Mucosa of stomach (tissue), 1 donor: Measurements from ENCODE around the gene ZFP90.

ENCODE experiments used
- H3K27me3 ChIP-seq: one replicate; pipeline ENCODE4 v1.7.0; 2013; ENCODE audit warnings: mild to moderate bottlenecking, low read length; ENCODE audit not compliant: control insufficient read depth, insufficient read depth
- H3K36me3 ChIP-seq: one replicate; pipeline ENCODE4 v1.7.0; 2013; ENCODE audit warnings: low read length; ENCODE audit not compliant: control insufficient read depth, insufficient read depth
- H3K4me1 ChIP-seq: one replicate; pipeline ENCODE4 v1.7.0; 2013; ENCODE audit warnings: mild to moderate bottlenecking, low read length; ENCODE audit not compliant: control insufficient read depth, insufficient read depth
- H3K4me3 ChIP-seq: one replicate; pipeline ENCODE4 v1.7.0; 2013; ENCODE audit warnings: low read length
- H3K9ac ChIP-seq: one replicate; pipeline ENCODE4 v1.7.0; 2013; ENCODE audit warnings: mild to moderate bottlenecking, low read length, moderate library complexity
- H3K9me3 ChIP-seq: one replicate; pipeline ENCODE4 v1.7.0; 2013; ENCODE audit warnings: mild to moderate bottlenecking, low read length, moderate library complexity; ENCODE audit not compliant: control insufficient read depth
- donor health status: Pancreatic carcinoma.

Gene ZFP90

DNA sequence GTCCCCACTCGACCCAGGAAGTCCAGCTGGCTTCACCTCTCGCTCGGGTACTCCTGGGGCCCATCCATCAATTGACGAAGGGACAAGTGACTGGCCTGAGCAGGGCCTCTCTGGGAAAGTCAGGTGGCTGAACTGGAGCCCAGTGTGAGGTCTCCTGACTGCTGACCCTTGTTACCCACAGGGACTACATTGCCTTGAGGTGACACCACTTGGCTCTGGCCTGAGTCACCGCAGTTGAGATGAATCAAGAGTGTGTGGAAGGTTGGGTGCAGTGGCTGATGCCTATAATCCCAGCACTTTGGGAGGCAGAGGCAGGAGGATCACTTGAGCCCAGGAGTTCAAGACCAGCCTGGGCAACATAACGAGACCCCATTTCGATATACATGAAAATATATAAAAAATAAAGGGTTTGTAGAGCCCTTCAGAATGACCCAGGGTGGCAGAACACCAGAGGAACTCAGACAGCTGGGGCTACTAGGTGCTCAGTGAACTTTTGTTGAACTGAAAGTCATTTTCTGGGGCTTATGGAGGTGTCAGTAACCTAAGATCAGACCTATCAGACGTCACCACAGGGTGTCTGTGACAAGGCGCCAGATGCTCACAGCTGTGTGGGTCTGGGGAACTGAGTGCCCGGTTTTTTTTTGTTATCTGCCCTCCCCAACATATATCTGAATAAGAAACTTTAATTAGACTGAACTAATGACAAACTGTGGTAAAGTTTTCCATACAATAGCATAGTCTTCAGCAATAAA, 14.8 kb upstream of the ZFP90 start:
- H3K4me1 ChIP-seq = peaks cover 14% of the 10 kb centered on the region
- no peaks in the 10 kb centered on the region for H3K36me3 ChIP-seq
- no peak overlapping the region for H3K4me3 ChIP-seq

GRCh38 chr16:68526143-68526781, 12.8 kb upstream of the ZFP90 start:
- H3K9ac ChIP-seq = no peak overlapping the region

More for the DNA sequence above, 14.8 kb upstream of the ZFP90 start:
- Histone ChIP-seq H3K27me3 (no peaks in the 10 kb centered on the region), H3K9me3 (no peaks in the 10 kb centered on the region), H3K9ac (no peak overlapping the region)

DNA sequence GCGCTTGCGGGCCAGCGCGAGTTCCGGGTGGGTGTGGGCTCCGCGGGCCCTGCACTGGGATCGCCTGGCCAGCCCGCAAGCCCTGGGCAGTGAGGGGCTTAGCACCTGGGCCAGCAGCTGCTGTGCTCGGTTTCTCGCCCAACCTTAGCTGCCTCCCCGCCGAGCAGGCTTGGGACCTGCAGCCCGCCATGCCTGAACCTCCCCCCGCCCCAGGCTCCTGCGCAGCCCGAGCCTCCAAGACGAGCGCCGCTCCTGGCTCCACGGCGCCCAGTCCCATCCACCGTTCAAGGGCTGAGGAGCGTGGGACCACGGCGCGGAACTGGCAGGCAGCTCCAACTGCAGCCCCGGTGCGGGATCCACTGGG, 12.3 kb upstream of the ZFP90 start:
- Histone ChIP-seq H3K36me3 (no peaks in the 10 kb centered on the region), H3K4me3 (no peak overlapping the region), H3K4me1 (peaks cover 13% of the 10 kb centered on the region), H3K9ac (no peak overlapping the region), H3K27me3 (no peaks in the 10 kb centered on the region), H3K9me3 (no peaks in the 10 kb centered on the region)

More at GRCh38 chr16:68526143-68526781, 12.8 kb upstream of the ZFP90 start:
- H3K36me3 ChIP-seq = no peaks in the 10 kb centered on the region
- H3K9me3 ChIP-seq = no peaks in the 10 kb centered on the region
- peaks cover 13% of the 10 kb centered on the region for H3K4me1 ChIP-seq
- H3K4me3 ChIP-seq = no peak overlapping the region
- no peaks in the 10 kb centered on the region for H3K27me3 ChIP-seq

- no peaks in the 10 kb centered on the region for H3K9me3 ChIP-seq
- no peak overlapping the region for H3K9ac ChIP-seq
- no peaks in the 10 kb centered on the region for H3K27me3 ChIP-seq
- no peaks in the 10 kb centered on the region for H3K36me3 ChIP-seq
- H3K4me3 ChIP-seq = no peak overlapping the region
- peaks cover 13% of the 10 kb centered on the region for H3K4me1 ChIP-seq
These were observed 10.9 kb upstream of the ZFP90 start for GRCh38 chr16:68528233-68528632.

- Histone ChIP-seq H3K4me3 (no peak overlapping the region), H3K27me3 (no peaks in the 10 kb centered on the region), H3K36me3 (no peaks in the 10 kb centered on the region), H3K9me3 (no peaks in the 10 kb centered on the region), H3K9ac (no peak overlapping the region), H3K4me1 (peaks cover 13% of the 10 kb centered on the region)
These were observed 10.3 kb upstream of the ZFP90 start for GRCh38 chr16:68528686-68529379.

- Histone ChIP-seq H3K9ac (peak overlapping the region; percentile 68), H3K4me3 (peak overlapping the region; percentile 27), H3K36me3 (no peaks in the 10 kb centered on the region), H3K9me3 (no peaks in the 10 kb centered on the region), H3K4me1 (peaks cover 13% of the 10 kb centered on the region), H3K27me3 (no peaks in the 10 kb centered on the region)
These were observed 9.5 kb upstream of the ZFP90 start for GRCh38 chr16:68529608-68529930.

DNA sequence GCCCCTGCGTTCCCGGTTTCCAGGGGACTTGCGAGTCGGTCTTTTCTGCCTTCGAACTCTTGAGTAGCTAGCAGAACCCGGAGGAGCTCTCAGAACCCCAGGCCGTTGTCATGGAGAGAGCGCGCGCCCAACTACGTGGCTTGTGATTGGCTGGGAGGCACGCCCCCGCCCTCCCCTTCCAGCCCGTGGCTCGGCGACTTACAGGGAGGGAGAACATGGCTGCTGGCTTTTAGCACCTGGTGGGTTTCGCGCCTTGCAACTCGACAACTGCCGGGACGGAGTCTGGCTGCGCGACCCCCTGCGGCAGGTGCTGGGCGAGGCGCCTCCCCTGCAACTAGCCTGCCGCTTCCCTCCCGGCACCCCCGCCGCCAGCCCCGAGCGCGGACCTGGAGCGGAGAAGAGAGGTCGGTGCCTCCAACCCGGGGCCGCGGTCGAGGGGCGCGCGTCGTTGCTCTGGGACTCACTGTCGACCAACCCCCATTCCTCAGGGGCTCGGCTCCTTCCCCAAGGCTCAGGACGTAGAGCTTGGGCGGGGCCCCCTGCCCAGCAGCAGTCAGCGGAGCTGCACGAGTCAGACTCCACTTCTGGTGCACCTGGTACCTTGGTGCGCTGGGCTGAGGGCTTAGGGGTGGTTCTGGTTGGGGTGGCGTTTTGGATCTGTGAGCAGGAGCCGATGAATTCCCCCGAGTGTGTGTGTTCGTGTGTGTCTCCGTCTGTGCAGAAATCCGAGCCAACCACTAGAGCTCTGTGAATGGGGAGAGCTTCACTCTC, 9.0 kb upstream of the ZFP90 start:
- Histone ChIP-seq H3K36me3 (no peaks in the 10 kb centered on the region), H3K4me1 (peaks cover 13% of the 10 kb centered on the region), H3K9ac (peak overlapping the region; percentile 68), H3K9me3 (no peaks in the 10 kb centered on the region), H3K27me3 (no peaks in the 10 kb centered on the region), H3K4me3 (peak overlapping the region; percentile 27)

- Histone ChIP-seq H3K9me3 (no peaks in the 10 kb centered on the region), H3K4me1 (peaks cover 10% of the 10 kb centered on the region), H3K27me3 (no peaks in the 10 kb centered on the region), H3K4me3 (no peak overlapping the region), H3K9ac (no peak overlapping the region), H3K36me3 (no peaks in the 10 kb centered on the region)
These were observed 5.2 kb upstream of the ZFP90 start for GRCh38 chr16:68533937-68534336.

GRCh38 chr16:68535331-68535730, 3.8 kb upstream of the ZFP90 start:
- Histone ChIP-seq H3K27me3 (no peaks in the 10 kb centered on the region), H3K9me3 (no peaks in the 10 kb centered on the region), H3K9ac (no peak overlapping the region), H3K4me3 (no peak overlapping the region), H3K36me3 (no peaks in the 10 kb centered on the region), H3K4me1 (no peaks in the 10 kb centered on the region)

DNA sequence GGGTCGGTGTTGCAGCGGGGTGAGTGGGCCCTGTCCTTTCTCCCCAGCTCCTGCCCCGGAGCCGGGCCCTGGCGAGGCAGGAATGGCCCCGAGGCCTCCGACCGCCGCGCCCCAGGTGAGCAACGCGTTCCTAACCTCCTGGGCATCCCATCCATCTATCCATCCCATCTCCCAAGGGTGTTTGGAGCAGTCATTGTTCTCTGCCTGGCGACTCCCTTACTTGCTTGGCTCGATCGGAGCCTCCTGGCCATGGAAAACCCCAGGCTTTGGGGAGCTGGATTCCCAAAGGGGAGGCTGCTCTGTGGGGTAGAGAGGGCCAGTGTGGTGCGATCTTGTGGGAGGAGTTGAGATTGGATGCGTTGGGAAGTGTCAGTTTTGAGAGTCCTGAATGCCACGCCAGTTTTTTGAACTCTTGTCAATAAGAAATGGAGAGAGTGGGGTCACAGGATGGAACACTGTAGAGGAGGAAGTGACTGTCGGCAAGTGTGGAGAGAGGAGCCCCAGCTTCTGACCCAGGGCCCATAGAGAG, 684 bp downstream of the ZFP90 start:
- Histone ChIP-seq H3K9ac (peak overlapping the region; percentile 52), H3K27me3 (no peaks in the 10 kb centered on the region), H3K36me3 (no peaks in the 10 kb centered on the region), H3K9me3 (no peaks in the 10 kb centered on the region), H3K4me3 (peak overlapping the region; percentile 6), H3K4me1 (no peaks in the 10 kb centered on the region)

GRCh38 chr16:68548947-68549346, 9.9 kb downstream of the ZFP90 start:
- H3K9ac ChIP-seq = no peak overlapping the region
- no peaks in the 10 kb centered on the region for H3K4me1 ChIP-seq
- no peaks in the 10 kb centered on the region for H3K9me3 ChIP-seq
- peaks cover 4% of the 10 kb centered on the region for H3K36me3 ChIP-seq
- H3K4me3 ChIP-seq = no peak overlapping the region
- no peaks in the 10 kb centered on the region for H3K27me3 ChIP-seq
